Sigmoid colon (tissue), 4 donors: ENCODE data around the gene LGALS7B.

Experiments used
- CTCF ChIP-seq, 4 experiments: fragments of 450-650 bp in 3 of 4; fragments of 200-600 bp in 1 of 4; IDR thresholded peaks; one replicate each; pipeline ENCODE4 v1.5.1; 2016 to 2019; ENCODE audit warnings: antibody characterized with exemption in 4 of 4, mild to moderate bottlenecking in 3 of 4, moderate library complexity in 2 of 4
- POLR2AphosphoS5 ChIP-seq, 4 donors: sonication (generic); formaldehyde crosslinking; IDR thresholded peaks; one replicate each; pipeline ENCODE4 v1.6.1; 2017; ENCODE audit warnings: antibody characterized with exemption in 4 of 4

GRCh38 chr19:38765214-38765613 lies 23.8 kb upstream of the LGALS7B start:
- TF ChIP-seq POLR2AphosphoS5 (IDR thresholded peaks at IDR 0.05) (no peak), CTCF (IDR thresholded peaks at IDR 0.05) (no peak)
